Measurements from ENCODE around the gene STX7.

DNA sequence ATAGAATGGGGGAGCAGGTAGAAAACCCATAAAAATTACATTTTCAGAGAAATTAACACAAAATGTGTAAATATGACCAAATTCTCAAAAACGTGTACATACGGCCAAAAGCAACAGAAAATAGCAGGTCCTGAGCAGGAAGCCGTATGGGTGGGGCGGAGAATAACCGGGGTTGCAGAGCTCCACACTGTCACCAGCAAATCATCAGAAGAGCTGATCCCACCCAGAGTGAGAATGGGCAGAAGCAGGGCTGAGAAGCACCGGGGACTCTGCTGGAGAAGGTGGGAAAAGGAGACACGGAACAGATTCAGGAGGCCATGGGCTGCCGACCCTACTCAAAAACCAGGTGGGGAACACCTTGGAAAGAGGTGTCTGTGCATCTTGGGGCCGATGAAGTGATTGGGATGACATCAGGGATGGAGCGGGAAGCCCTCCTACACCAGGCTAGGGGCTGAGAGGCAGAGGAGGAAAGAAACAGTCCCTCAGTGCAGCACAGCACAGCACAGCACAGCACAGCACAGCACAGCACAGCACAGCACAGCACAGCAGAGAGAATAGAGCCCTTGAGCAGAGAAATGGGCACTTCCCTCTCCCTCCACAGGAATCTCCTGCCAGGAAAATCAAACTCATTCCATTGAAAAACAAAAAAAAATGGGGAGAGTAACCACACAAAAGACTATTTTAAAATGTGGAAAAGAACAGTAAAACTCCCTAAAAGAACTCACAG, 22.3 kb downstream of the STX7 start:
- TF ChIP-seq, protein P1, sequence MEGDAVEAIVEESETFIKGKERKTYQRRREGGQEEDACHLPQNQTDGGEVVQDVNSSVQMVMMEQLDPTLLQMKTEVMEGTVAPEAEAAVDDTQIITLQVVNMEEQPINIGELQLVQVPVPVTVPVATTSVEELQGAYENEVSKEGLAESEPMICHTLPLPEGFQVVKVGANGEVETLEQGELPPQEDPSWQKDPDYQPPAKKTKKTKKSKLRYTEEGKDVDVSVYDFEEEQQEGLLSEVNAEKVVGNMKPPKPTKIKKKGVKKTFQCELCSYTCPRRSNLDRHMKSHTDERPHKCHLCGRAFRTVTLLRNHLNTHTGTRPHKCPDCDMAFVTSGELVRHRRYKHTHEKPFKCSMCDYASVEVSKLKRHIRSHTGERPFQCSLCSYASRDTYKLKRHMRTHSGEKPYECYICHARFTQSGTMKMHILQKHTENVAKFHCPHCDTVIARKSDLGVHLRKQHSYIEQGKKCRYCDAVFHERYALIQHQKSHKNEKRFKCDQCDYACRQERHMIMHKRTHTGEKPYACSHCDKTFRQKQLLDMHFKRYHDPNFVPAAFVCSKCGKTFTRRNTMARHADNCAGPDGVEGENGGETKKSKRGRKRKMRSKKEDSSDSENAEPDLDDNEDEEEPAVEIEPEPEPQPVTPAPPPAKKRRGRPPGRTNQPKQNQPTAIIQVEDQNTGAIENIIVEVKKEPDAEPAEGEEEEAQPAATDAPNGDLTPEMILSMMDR (conservative IDR thresholded peaks at IDR 0.05 in 1 of 2, IDR thresholded peaks at IDR 0.05 in 1 of 2; ENCODE audit: extremely low read depth in 1 of 2, insufficient read depth in 1 of 2, low read depth in 1 of 2, low read length in 2 of 2) = no peak
- TF ChIP-seq EZH2 (IDR thresholded peaks at IDR 0.05; ENCODE audit: borderline replicate concordance, low read length) = no peak
